Fibroblast of lung (primary cell): ENCODE data around the gene UBXN6. TPM values are rescaled to one million over a fixed set of nuclear protein-coding genes. Genes with fewer than 3 reads are reported as not detected.

ENCODE experiments used
- DNase-seq, 2 donors: peaks; one replicate each; pipeline versions ENCODE4 v3.0.0 to v3.0.0-alpha.2; 2010; ENCODE audit warnings: low read depth in 2 of 2
- H2AFZ ChIP-seq: 2 replicates; pipeline ENCODE4 v1.5.1; 2012; ENCODE audit warnings: low read length, control low read depth, inconsistent platforms
- H3K27ac ChIP-seq: 2 replicates; pipeline ENCODE4 v1.5.1; 2011; ENCODE audit warnings: low read length, control low read depth; ENCODE audit not compliant: insufficient read depth
- H3K27me3 ChIP-seq: 2 replicates; pipeline ENCODE4 v1.5.1; 2011; ENCODE audit warnings: mild to moderate bottlenecking, low read length; ENCODE audit not compliant: control insufficient read depth, insufficient read depth
- H3K36me3 ChIP-seq: 2 replicates; pipeline ENCODE4 v1.5.1; 2011; ENCODE audit warnings: low read length; ENCODE audit not compliant: control insufficient read depth, insufficient read depth
- H3K4me1 ChIP-seq: 2 replicates; pipeline ENCODE4 v1.5.1; 2011; ENCODE audit warnings: low read length; ENCODE audit not compliant: control insufficient read depth, insufficient read depth; ENCODE audit errors: extremely low read depth
- H3K4me2 ChIP-seq: 2 replicates; pipeline ENCODE4 v1.5.1; 2011; ENCODE audit warnings: low read length, control low read depth; ENCODE audit not compliant: insufficient read depth; ENCODE audit errors: extremely low read depth
- H3K4me3 ChIP-seq, 4 experiments: fragments of 200-600 bp in 1 of 4; sonication (generic) in 1 of 4; replicated peaks in 1 of 4; 2 replicates each; pipeline ENCODE4 v1.5.1; 2011 to 2016; ENCODE audit warnings: low read length in 4 of 4, low read depth in 3 of 4, mild to moderate bottlenecking in 3 of 4, control low read depth in 2 of 4, inconsistent platforms in 1 of 4, mixed read lengths in 1 of 4; ENCODE audit not compliant: insufficient read depth in 1 of 4; ENCODE audit errors: control extremely low read depth in 1 of 4
- H3K79me2 ChIP-seq: 2 replicates; pipeline ENCODE4 v1.5.1; 2012; ENCODE audit warnings: mild to moderate bottlenecking, low read length, inconsistent platforms; ENCODE audit not compliant: control insufficient read depth, insufficient read depth
- H3K9ac ChIP-seq: 2 replicates; pipeline ENCODE4 v1.5.1; 2011; ENCODE audit warnings: mild to moderate bottlenecking, low read length, control low read depth; ENCODE audit not compliant: insufficient read depth
- H3K9me3 ChIP-seq: 2 replicates; pipeline ENCODE4 v1.5.1; 2012; ENCODE audit warnings: low read depth, low read length; ENCODE audit not compliant: control insufficient read depth, insufficient read depth
- H4K20me1 ChIP-seq: 2 replicates; pipeline ENCODE4 v1.5.1; 2011; ENCODE audit warnings: low read length; ENCODE audit not compliant: control insufficient read depth, insufficient read depth; ENCODE audit errors: extremely low read depth
- EZH2 ChIP-seq: IDR thresholded peaks from 2 replicates; pipeline ENCODE4 v1.5.1; 2012; ENCODE audit warnings: low read length, control low read depth, mild to moderate bottlenecking; ENCODE audit errors: missing control alignments
- polyA plus RNA-seq, 2 donors: library from polyadenylated mRNA; depleted of rRNA in 1 of 2; stranded (reverse) in 1 of 2; unstranded in 1 of 2; fragments of >200 nt; gene quantifications; 2 replicates each; pipeline ENCODE4 v1.2.1, GENCODE V29; 2011 to 2012; ENCODE audit warnings: missing spikeins in 1 of 2
- total RNA-seq: library from RNA; depleted of rRNA; stranded (reverse); fragments of >200 nt; gene quantifications from 2 replicates; pipeline ENCODE4 v1.2.1, GENCODE V29; 2014
- TF ChIP-seq, protein P1 (sequence below), 2 donors: IDR thresholded peaks in 1 of 2; conservative IDR thresholded peaks in 1 of 2; 1 replicate in 1 of 2; 2 replicates in 1 of 2; pipeline ENCODE4 v1.5.1; 2011 to 2012; ENCODE audit warnings: low read length in 2 of 2, control low read depth in 1 of 2, inconsistent platforms in 1 of 2, low read depth in 1 of 2, mild to moderate bottlenecking in 1 of 2

UBXN6 gene
- total and polyA plus RNA-seq, 2 donors (not counting 1 experiment from before 2014, with no cell fraction given): 49.1 to 114 TPM

DNA sequence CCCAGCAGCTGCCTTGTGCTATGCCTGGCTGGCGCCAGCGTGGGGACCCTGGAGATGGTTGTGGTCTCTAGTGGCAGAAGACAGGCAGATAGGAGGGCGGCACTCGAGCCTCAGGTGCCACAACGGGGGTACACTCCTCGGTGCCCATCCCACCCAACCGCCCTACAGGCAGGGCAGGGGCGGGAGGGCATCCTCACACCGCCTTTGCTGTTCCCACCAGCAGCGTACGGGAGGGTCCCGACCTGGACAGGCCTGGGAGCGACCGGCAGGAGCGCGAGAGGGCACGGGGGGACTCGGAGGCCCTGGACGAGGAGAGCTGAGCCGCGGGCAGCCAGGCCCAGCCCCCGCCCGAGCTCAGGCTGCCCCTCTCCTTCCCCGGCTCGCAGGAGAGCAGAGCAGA lies 44.1 kb upstream of the UBXN6 start:
- H3K36me3 ChIP-seq: peaks cover 21% of the 10 kb centered on the region
- H3K9ac ChIP-seq: no peak overlapping the region

DNA sequence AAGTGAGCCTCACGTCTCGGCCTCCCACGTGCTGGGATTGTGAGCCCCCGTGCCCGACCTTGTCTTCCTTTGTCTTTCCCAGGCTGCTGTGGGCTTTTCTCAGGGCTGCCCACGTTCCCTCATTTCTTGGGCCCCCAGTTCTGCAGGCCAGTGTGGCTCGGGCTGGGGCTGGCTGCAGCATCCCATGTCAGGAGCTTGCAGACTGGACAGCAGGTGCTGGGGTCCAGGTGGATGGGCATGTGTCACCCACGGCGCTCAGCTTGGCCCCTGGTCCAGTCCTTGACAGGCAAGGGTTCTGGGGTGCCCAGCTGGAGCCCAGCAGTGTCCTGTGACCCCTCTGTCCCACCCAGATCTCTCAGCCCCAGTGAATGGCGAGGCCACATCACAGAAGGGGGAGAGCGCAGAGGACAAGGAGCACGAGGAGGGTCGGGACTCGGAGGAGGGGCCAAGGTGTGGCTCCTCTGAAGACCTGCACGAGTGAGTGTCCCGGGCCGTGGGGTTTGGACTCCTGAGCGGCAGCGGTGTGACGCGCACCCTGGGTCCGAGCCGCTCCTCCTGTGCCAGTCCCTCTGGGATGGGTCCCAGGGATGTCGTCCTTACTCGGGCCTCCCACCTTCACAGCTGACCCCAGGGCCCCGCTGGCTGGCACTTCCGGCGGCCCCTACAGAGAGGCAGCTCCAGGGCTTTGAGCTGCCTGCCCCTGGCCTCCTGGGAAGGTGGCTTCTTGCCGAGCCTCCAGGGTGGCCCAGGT lies 43.4 kb upstream of the UBXN6 start:
- Histone ChIP-seq H3K4me3 (no peak overlapping the region), H3K36me3 (peaks cover 21% of the 10 kb centered on the region), H3K79me2 (no peaks in the 10 kb centered on the region), H4K20me1 (no peaks in the 10 kb centered on the region), H3K9me3 (no peaks in the 10 kb centered on the region), H3K27ac (no peak overlapping the region), H3K27me3 (no peaks in the 10 kb centered on the region), H3K9ac (no peak overlapping the region), H3K4me2 (no peak overlapping the region), H3K4me1 (no peaks in the 10 kb centered on the region), H2AFZ (no peak overlapping the region)
- no peak for DNase-seq
- TF ChIP-seq EZH2: no peak
- TF ChIP-seq, protein P1, sequence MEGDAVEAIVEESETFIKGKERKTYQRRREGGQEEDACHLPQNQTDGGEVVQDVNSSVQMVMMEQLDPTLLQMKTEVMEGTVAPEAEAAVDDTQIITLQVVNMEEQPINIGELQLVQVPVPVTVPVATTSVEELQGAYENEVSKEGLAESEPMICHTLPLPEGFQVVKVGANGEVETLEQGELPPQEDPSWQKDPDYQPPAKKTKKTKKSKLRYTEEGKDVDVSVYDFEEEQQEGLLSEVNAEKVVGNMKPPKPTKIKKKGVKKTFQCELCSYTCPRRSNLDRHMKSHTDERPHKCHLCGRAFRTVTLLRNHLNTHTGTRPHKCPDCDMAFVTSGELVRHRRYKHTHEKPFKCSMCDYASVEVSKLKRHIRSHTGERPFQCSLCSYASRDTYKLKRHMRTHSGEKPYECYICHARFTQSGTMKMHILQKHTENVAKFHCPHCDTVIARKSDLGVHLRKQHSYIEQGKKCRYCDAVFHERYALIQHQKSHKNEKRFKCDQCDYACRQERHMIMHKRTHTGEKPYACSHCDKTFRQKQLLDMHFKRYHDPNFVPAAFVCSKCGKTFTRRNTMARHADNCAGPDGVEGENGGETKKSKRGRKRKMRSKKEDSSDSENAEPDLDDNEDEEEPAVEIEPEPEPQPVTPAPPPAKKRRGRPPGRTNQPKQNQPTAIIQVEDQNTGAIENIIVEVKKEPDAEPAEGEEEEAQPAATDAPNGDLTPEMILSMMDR (conservative IDR thresholded peaks at IDR 0.05 in 1 of 2, IDR thresholded peaks at IDR 0.05 in 1 of 2; ENCODE audit: low read depth in 1 of 2, low read length in 2 of 2): no peak

More for the DNA sequence above, 44.1 kb upstream of the UBXN6 start:
- Histone ChIP-seq H3K4me2 (no peak overlapping the region), H3K4me3 (no peak overlapping the region), H3K27me3 (no peaks in the 10 kb centered on the region), H2AFZ (no peak overlapping the region), H3K79me2 (no peaks in the 10 kb centered on the region), H3K4me1 (peaks cover 2% of the 10 kb centered on the region), H4K20me1 (no peaks in the 10 kb centered on the region), H3K27ac (no peak overlapping the region), H3K9me3 (no peaks in the 10 kb centered on the region)
- no peak for TF ChIP-seq EZH2
- TF ChIP-seq, protein P1 (conservative IDR thresholded peaks at IDR 0.05 in 1 of 2, IDR thresholded peaks at IDR 0.05 in 1 of 2; ENCODE audit: low read depth in 1 of 2, low read length in 2 of 2): no peak
- no peak for DNase-seq

DNA sequence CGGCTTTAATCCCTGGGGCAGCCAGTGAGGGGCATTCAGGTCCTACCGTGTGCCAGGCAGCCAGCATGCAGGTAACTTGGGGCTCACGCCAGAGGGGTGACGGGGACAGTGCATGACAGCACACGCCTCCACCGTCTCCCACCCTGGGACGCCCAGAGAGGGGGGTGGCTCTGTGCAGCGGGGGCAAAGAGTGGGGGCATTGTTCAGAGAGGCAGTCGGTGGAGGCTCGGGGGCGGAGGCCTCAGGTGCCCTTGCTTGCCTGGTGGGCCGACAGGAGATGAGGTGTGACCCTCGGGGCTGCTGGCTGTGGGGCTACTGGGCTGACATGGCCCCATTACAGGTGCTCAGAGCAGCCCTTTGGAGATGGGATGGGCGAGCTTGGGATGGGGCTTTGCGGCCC lies 42.3 kb upstream of the UBXN6 start:
- H3K4me3 ChIP-seq: no peak overlapping the region
- H2AFZ ChIP-seq: no peak overlapping the region
- no peaks in the 10 kb centered on the region for H3K4me1 ChIP-seq
- no peak for DNase-seq
- H4K20me1 ChIP-seq: no peaks in the 10 kb centered on the region
- H3K27me3 ChIP-seq: no peaks in the 10 kb centered on the region
- no peak overlapping the region for H3K27ac ChIP-seq
- H3K9me3 ChIP-seq: no peaks in the 10 kb centered on the region
- H3K4me2 ChIP-seq: no peak overlapping the region
- no peak overlapping the region for H3K9ac ChIP-seq
- no peak for TF ChIP-seq EZH2
- TF ChIP-seq, protein P1 (conservative IDR thresholded peaks at IDR 0.05 in 1 of 2, IDR thresholded peaks at IDR 0.05 in 1 of 2; ENCODE audit: low read depth in 1 of 2, low read length in 2 of 2): no peak
- no peaks in the 10 kb centered on the region for H3K79me2 ChIP-seq
- peaks cover 21% of the 10 kb centered on the region for H3K36me3 ChIP-seq
